Fibroblast of the aortic adventitia (primary cell): ENCODE data around the gene PCSK6. TPM values are rescaled to one million over a fixed set of nuclear protein-coding genes. Genes with fewer than 3 reads are reported as not detected.
"Not testable (repeated sequence)": the region's sequence is repeated elsewhere in the genome, so short reads cannot be mapped to it uniquely, and the experiment has no call there.

Experiments used
- DNase-seq: peaks from one replicate; pipeline ENCODE4 v3.0.0-alpha.2; 2010; ENCODE audit warnings: low read depth
- H3K4me3 ChIP-seq: 2 replicates; pipeline ENCODE4 v1.5.1; 2011; ENCODE audit warnings: low read depth, mild to moderate bottlenecking, control low read depth, low read length, moderate library complexity
- total RNA-seq: library from RNA; depleted of rRNA; stranded (reverse); fragments of >200 nt; gene quantifications from 2 replicates; pipeline ENCODE4 v1.2.3, GENCODE V29; 2012; ENCODE audit warnings: low replicate concordance
- TF ChIP-seq, protein P1 (sequence below): IDR thresholded peaks from 2 replicates; pipeline ENCODE4 v1.5.1; 2011; ENCODE audit warnings: mild to moderate bottlenecking, low read length, control low read depth, inconsistent platforms; ENCODE audit not compliant: insufficient read depth

Gene PCSK6
- total RNA-seq, 1 donor: 0.81 TPM

DNA sequence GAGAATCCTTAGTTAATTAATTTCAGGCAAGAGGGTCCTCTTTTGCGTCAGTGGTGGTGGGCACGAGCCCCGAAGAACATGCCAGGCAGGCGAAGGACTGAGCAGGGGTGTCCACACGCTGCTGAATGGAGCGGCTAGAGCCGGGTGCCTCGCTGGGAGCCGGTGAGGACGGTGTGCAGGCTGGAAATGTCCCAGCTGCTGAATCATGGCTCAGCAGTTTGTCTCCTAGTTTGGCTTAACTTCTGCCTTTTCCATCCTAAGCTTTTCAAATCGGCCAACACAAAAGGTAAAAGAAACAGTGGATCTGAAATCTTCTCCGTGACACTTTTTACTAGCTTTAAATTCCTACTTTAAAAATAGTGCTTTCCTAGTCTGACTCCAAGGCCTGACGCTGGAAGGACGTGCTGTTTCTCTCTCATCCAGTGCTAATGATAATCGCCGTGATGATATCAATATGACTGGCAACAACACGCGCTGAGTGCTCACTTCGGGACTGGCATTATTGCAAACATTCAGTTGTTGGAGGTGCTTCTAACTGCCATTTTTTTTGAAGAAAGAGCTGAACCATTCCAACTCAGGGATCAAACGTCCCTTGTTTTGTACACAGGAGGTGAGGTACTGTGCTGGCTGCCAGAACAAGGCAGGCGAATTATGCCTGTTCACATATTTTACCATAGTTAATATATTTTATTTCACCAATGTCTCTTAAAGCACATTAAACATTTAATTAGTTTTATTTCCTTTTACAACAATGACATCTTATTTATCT lies 19.8 kb downstream of the PCSK6 start:
- TF ChIP-seq, protein P1, sequence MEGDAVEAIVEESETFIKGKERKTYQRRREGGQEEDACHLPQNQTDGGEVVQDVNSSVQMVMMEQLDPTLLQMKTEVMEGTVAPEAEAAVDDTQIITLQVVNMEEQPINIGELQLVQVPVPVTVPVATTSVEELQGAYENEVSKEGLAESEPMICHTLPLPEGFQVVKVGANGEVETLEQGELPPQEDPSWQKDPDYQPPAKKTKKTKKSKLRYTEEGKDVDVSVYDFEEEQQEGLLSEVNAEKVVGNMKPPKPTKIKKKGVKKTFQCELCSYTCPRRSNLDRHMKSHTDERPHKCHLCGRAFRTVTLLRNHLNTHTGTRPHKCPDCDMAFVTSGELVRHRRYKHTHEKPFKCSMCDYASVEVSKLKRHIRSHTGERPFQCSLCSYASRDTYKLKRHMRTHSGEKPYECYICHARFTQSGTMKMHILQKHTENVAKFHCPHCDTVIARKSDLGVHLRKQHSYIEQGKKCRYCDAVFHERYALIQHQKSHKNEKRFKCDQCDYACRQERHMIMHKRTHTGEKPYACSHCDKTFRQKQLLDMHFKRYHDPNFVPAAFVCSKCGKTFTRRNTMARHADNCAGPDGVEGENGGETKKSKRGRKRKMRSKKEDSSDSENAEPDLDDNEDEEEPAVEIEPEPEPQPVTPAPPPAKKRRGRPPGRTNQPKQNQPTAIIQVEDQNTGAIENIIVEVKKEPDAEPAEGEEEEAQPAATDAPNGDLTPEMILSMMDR: no peak
- H3K4me3 ChIP-seq: no peak overlapping the region
- DNase-seq: peak; percentile 11

DNA sequence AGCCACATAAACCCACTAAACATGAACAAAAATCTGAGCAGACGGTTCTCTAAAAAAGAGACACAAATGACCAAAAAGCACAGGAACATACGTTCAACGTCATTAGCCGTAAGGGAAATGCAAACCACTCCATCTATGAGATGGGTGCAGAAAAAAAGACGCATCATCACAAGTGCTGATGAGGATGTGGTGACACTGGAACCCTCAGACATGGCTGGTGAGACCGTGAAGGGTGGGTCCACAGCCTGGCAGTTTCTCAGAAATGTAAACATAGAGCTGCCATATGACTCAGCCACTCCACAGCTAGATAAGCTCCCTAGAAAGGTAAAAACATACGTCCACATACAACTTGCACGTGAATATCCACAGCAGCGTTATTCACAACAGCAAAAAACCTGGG lies 23.3 kb downstream of the PCSK6 start:
- no peak for DNase-seq
- H3K4me3 ChIP-seq: no peak overlapping the region
- TF ChIP-seq, protein P1: no peak

DNA sequence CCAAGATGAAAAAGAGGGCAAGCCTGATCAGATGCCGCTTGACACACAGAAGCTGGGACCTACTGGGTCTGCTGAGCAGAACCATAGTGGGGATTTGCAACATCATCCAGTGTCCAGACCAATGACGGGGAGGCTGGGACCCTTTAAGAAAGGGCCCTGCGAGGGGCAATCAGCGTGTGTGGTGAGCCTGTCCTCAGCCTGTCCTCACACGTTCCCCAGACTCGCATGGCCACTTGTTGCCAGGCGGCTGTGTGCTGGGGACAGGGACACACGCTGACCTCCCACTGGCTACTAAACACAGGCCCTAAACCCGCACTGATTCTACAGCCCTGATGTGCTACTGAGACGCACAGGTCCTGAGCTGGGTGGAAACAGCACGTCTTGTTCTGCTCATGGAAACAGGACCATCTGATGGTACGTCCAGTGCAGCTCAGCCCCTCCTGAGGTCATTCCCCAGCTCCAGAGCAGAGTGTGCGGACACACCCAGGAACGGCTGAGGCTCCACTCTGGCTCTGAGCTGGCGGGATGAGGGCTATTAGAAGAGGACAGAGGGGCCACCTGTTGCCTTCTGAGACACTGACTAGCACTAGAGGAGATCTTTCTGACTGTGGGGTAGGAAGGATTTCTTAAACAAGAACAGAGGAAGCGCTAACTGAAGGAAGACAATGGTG lies 24.4 kb downstream of the PCSK6 start:
- TF ChIP-seq, protein P1: no peak
- H3K4me3 ChIP-seq: no peak overlapping the region
- DNase-seq: no peak

DNA sequence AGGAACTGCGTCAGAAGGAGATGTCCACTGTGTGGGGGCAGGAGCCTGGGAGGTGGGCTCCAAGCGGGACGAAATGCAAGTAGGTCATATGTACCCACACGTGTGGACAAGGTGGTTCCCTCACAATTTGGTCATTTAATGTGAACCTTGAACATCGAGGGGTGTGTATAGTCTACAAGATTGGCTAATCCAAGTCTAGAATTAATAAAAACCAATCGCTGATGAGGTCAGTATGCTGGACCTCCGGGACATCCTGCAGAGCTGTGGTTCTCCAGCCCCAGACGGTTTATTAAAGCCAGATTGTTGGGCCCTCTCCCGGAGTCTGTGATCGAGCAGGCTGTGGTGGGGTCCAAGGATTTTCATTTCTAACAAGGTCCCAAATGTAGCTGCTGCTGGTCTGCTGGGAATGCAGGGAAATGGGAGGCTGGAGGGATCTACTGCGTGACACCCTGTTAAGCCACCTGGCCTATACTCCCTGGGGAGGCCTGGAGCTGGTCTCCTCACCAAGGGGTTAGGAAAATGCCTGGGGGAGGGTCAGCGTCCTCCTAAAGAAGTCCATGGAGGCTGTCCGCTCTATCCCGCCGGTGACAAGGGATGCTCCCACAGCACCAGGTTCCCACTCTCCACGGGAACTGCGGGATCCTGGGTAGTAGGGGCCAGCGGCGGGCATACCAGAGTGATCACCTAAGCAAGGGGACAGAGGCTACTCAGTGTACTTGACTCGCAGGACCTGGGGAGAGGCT lies 25.1 kb downstream of the PCSK6 start:
- DNase-seq: no peak
- TF ChIP-seq, protein P1: no peak
- no peak overlapping the region for H3K4me3 ChIP-seq

GRCh38 chr15:101463696-101464095 lies 25.8 kb downstream of the PCSK6 start:
- DNase-seq, H3K4me3 ChIP-seq: not testable (repeated sequence)

GRCh38 chr15:101463270-101463669 lies 26.2 kb downstream of the PCSK6 start:
- H3K4me3 ChIP-seq: no peak overlapping the region
- DNase-seq: no peak
- TF ChIP-seq, protein P1: no peak

DNA sequence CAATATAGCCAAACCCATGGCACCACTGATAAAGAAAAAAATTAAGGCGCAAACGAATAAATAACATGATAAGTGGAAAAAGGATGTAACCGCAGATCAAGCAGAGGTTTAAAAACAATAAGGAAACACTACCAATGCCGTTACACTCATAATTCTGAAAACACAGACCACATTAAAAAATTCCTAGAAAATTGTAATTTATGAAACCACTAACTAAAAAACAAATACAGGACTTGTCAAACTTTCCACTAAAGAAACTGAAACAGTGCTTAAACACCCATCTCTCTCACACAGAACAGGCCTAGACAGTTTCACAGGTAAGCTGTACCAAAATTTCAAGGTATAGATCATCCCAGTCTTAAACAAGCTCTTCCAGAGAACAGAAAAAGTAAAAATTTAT lies 28.4 kb downstream of the PCSK6 start:
- H3K4me3 ChIP-seq: no peak overlapping the region
- TF ChIP-seq, protein P1: no peak
- DNase-seq: no peak
